Glutamatergic neuron (in vitro differentiated cells): ENCODE measurements around the gene HIGD1C. TPM values are rescaled to one million over a fixed set of nuclear protein-coding genes. Genes with fewer than 3 reads are reported as not detected.

Source experiments
- DNase-seq: peaks from one replicate; pipeline ENCODE4 v3.0.0; 2022
- H3K27ac Mint-ChIP-seq: one replicate; pipeline ENCODE4 v1.8.0; 2020; ENCODE audit warnings: mild to moderate bottlenecking, mixed read lengths, inconsistent platforms; ENCODE audit not compliant: unreplicated experiment
- H3K27me3 Mint-ChIP-seq: one replicate; pipeline ENCODE4 v1.8.0; 2020; ENCODE audit warnings: mild to moderate bottlenecking, moderate library complexity, mixed read lengths, inconsistent platforms; ENCODE audit not compliant: unreplicated experiment
- H3K36me3 Mint-ChIP-seq: one replicate; pipeline ENCODE4 v1.8.0; 2020; ENCODE audit warnings: mild to moderate bottlenecking, mixed read lengths, inconsistent platforms; ENCODE audit not compliant: unreplicated experiment
- H3K4me1 Mint-ChIP-seq: one replicate; pipeline ENCODE4 v1.8.0; 2020; ENCODE audit warnings: mild to moderate bottlenecking, low read depth, mixed read lengths, inconsistent platforms; ENCODE audit not compliant: unreplicated experiment
- H3K4me3 Mint-ChIP-seq: one replicate; pipeline ENCODE4 v1.8.0; 2020; ENCODE audit warnings: mild to moderate bottlenecking, mixed read lengths, inconsistent platforms; ENCODE audit not compliant: unreplicated experiment
- H3K9me3 Mint-ChIP-seq: one replicate; pipeline ENCODE4 v1.8.0; 2020; ENCODE audit warnings: mild to moderate bottlenecking, moderate library complexity, mixed read lengths, inconsistent platforms; ENCODE audit not compliant: unreplicated experiment
- CTCF ChIP-seq: fragments of 200-600 bp; sonication (generic); IDR thresholded peaks from one replicate; pipeline ENCODE4 v1.5.0; 2021; ENCODE audit not compliant: partially characterized antibody, unreplicated experiment
- total RNA-seq: library from RNA; stranded (reverse); fragmentation: NEBNext Ultra II Directional; extraction: Animal tissue kit (Norgen Biotek cat#: 25700); gene quantifications from one replicate; pipeline ENCODE4 v1.2.1, GENCODE V29; 2021; ENCODE audit not compliant: unreplicated experiment

Gene HIGD1C
- total RNA-seq, 1 donor from 2014 or later = not detected

DNA sequence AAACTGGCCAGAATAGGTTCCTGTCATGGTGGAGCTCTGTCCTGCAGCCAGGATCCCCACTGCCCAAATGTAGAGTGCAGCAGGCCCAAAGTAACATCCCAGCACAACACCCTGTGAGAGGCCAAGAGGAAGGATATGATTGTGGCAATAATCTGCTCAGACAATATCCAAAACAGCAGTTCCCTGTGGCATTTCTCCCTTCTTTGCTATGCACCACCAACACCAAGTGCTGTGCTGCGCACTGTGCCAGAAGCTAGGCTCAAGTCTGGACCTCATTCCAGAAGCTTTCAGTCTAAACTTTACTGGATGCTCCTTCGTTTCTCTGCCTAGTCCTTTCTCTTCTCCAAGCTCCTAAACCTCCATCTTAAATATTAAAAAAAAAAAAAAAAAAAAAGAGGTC lies 40.5 kb downstream of the HIGD1C start:
- Mint-ChIP-seq H3K36me3 (no peaks in the 10 kb centered on the region), H3K27me3 (no peaks in the 10 kb centered on the region), H3K4me3 (no peak overlapping the region), H3K9me3 (no peaks in the 10 kb centered on the region), H3K4me1 (no peaks in the 10 kb centered on the region), H3K27ac (no peak overlapping the region)
- TF ChIP-seq CTCF = no peak
- no peak for DNase-seq

GRCh38 chr12:50999093-50999492 lies 46.7 kb downstream of the HIGD1C start:
- DNase-seq = no peak
- no peak overlapping the region for H3K4me3 Mint-ChIP-seq
- no peak overlapping the region for H3K27ac Mint-ChIP-seq
- TF ChIP-seq CTCF = no peak
- no peaks in the 10 kb centered on the region for H3K36me3 Mint-ChIP-seq
- no peaks in the 10 kb centered on the region for H3K27me3 Mint-ChIP-seq
- no peaks in the 10 kb centered on the region for H3K4me1 Mint-ChIP-seq
- H3K9me3 Mint-ChIP-seq = no peaks in the 10 kb centered on the region

- no peak for TF ChIP-seq CTCF
- Mint-ChIP-seq H3K4me3 (no peak overlapping the region), H3K9me3 (no peaks in the 10 kb centered on the region), H3K36me3 (no peaks in the 10 kb centered on the region), H3K27me3 (no peaks in the 10 kb centered on the region), H3K27ac (no peak overlapping the region), H3K4me1 (no peaks in the 10 kb centered on the region)
- no peak for DNase-seq
Measured at GRCh38 chr12:51000245-51000644, 47.9 kb downstream of the HIGD1C start.

DNA sequence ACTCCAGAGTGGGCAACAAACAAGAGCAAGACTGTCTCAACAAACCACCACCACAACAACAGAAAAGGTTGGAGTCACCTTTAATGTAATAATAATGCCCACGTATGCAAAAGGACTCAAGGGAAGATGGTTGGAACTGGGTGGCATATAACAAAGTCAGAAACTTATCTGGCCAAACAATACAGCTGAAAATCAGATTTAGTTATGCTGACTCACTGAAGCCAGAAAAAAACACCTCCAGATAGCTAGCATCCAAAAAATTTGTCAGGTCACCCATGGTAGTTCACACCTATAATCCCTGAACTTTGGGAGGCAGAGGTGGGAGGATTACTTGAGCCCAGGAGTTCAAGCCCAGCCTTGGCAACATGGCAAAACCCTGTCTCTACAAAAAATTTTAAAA lies 49.5 kb downstream of the HIGD1C start:
- no peaks in the 10 kb centered on the region for H3K36me3 Mint-ChIP-seq
- H3K4me3 Mint-ChIP-seq = no peak overlapping the region
- H3K27me3 Mint-ChIP-seq = no peaks in the 10 kb centered on the region
- H3K27ac Mint-ChIP-seq = no peak overlapping the region
- H3K4me1 Mint-ChIP-seq = no peaks in the 10 kb centered on the region
- TF ChIP-seq CTCF = no peak
- H3K9me3 Mint-ChIP-seq = no peaks in the 10 kb centered on the region
- no peak for DNase-seq

GRCh38 chr12:51004504-51004903 lies 52.2 kb downstream of the HIGD1C start:
- no peak for TF ChIP-seq CTCF
- no peaks in the 10 kb centered on the region for H3K36me3 Mint-ChIP-seq
- peaks cover 5% of the 10 kb centered on the region for H3K4me1 Mint-ChIP-seq
- H3K9me3 Mint-ChIP-seq = no peaks in the 10 kb centered on the region
- no peak overlapping the region for H3K4me3 Mint-ChIP-seq
- H3K27ac Mint-ChIP-seq = no peak overlapping the region
- no peaks in the 10 kb centered on the region for H3K27me3 Mint-ChIP-seq
- no peak for DNase-seq
